ENCODE data around the gene ISL1. TPM values are rescaled to one million over a fixed set of nuclear protein-coding genes. Genes with fewer than 3 reads are reported as not detected.

The ISL1 gene
- total and polyA plus RNA-seq, 2 of the 13 experiments (the other 11 are each of a cell fraction or from before 2014, with no cell fraction given) = not detected

DNA sequence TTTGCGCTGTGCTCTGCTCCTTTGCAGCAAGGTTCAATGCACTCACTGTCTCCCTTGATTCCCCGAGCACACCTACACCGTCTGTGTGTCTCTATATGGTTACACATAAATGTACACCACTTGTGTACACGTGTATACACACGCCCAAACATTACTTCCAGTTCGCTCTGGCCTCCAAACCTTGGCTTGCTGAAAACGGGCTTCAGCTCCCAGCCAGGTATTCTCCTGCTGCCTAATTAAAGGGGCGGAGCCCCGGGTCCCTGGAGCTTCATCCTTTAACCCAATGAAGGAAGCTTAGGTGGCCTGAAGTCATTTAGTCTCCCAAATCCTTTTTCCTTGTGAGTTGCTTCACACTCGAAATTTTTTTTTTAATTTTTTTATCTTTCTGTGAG lies 4.6 kb downstream of the ISL1 start:
- Histone ChIP-seq H3K4me1 (ENCODE audit: insufficient read depth, low read length) (no peaks in the 10 kb centered on the region), H3K9ac (ENCODE audit: insufficient read depth, low read depth, low read length) (no peak overlapping the region), H2AFZ (ENCODE audit: low read length) (no peak overlapping the region), H3K36me3 (replicated peaks in 1 of 2; ENCODE audit: control insufficient read depth in 1 of 2, insufficient read depth in 2 of 2, low read length in 2 of 2) (no peaks in the 10 kb centered on the region), H3K4me2 (ENCODE audit: low read depth, low read length) (no peak overlapping the region), H3K4me3 (replicated peaks in 1 of 3; ENCODE audit: insufficient read depth in 1 of 3, low read depth in 2 of 3, low read length in 3 of 3) (no peak overlapping the region), H3K9me3 (ENCODE audit: low read length) (no peaks in the 10 kb centered on the region), H3K27me3 (ENCODE audit: control insufficient read depth in 1 of 2, insufficient read depth in 2 of 2, low read length in 2 of 2) (peaks cover 7 to 46% of the 10 kb centered on the region in 2 experiments; a peak in 4 of 5 replicates), H3K27ac (ENCODE audit: extremely low read length, insufficient read depth, low read length) (no peak overlapping the region), H3K79me2 (ENCODE audit: insufficient read depth, low read length) (no peaks in the 10 kb centered on the region), H4K20me1 (ENCODE audit: insufficient read depth, low read length) (no peaks in the 10 kb centered on the region)
- TF ChIP-seq PHF8 (CRISPR knock-in tag; IDR thresholded peaks at IDR 0.05) = no peak
- no peak for TF ChIP-seq HOXA7 (CRISPR knock-in tag; IDR thresholded peaks at IDR 0.05)
- TF ChIP-seq BORCS8-MEF2B (CRISPR knock-in tag; IDR thresholded peaks at IDR 0.05) = no peak
- TF ChIP-seq ZNF383 (CRISPR knock-in tag; IDR thresholded peaks at IDR 0.05; ENCODE audit: borderline replicate concordance) = no peak
- no peak for TF ChIP-seq SAP130 (CRISPR knock-in tag; IDR thresholded peaks at IDR 0.05; ENCODE audit: low read depth)
- no peak for TF ChIP-seq GABPB1 (CRISPR knock-in tag; IDR thresholded peaks at IDR 0.05)
- no peak for TF ChIP-seq ZNF788 (CRISPR knock-in tag; IDR thresholded peaks at IDR 0.05; ENCODE audit: borderline replicate concordance)
- TF ChIP-seq EHMT2 (IDR thresholded peaks at IDR 0.05; ENCODE audit: borderline replicate concordance, low read depth, low read length) = no peak
- no peak for TF ChIP-seq ZNF576 (CRISPR knock-in tag; IDR thresholded peaks at IDR 0.05)
- no TSS peak for BruUV-seq (replicated peaks)
- ChIA-PET CTCF (ENCODE audit: low intra/inter-chr PET ratio, low total read pairs) (no interaction called here), POLR2A (no interaction called here)
- ATAC-seq (no peak), DNase-seq (ENCODE audit: low spot score) (no peak), FAIRE-seq (no peak)
- in situ Hi-C loops (cut with HindIII; ENCODE audit: extremely low pct_ligation_motif_present, low pct_unique_long_range_greater_than_20kb) = loop anchor here (25.0 kb wide), 2 partner anchors 624 to 1274 kb away; no protein-coding TSS in a partner anchor
- 16% methylated on average over 10 of the region's 10 CpGs for WGBS (ENCODE audit: low lambda C conversion rate)
- intact Hi-C loops (cut with micrococcal nuclease; ENCODE audit: unreplicated experiment) = no loop called here
